A673 (cell line): Measurements from ENCODE around the gene PAQR8. TPM values are rescaled to one million over a fixed set of nuclear protein-coding genes. Genes with fewer than 3 reads are reported as not detected.

Source experiments
- BruUV-seq: library from RNA; stranded (reverse); fragments of 400-500 nt; replicated peaks from 2 replicates; lab custom pipeline; 2021; lab: Mats Ljungman, UMichigan
- CTCF ChIA-PET: fragments of 300-600 bp; sonication (Branson Sonifier 250); formaldehyde crosslinking; loops from one replicate; lab custom pipeline; 2022; ENCODE audit warnings: antibody characterized with exemption; lab: Charles Lee
- POLR2A ChIA-PET: fragments of 300-600 bp; sonication (Branson Sonifier 250); formaldehyde crosslinking; loops from one replicate; lab custom pipeline; 2022; ENCODE audit warnings: antibody characterized with exemption; ENCODE audit not compliant: low non-redundant PET; lab: Charles Lee
- DNase-seq: peaks from one replicate; pipeline ENCODE4 v3.0.0-alpha.2; 2015; ENCODE audit warnings: low spot score
- H3K27ac ChIP-seq: fragments of 200-600 bp; sonication (generic); 2 replicates; pipeline ENCODE4 v1.5.1; 2016; ENCODE audit warnings: mixed run types, low read depth, mild to moderate bottlenecking, mixed read lengths, antibody characterized with exemption, low read length; ENCODE audit not compliant: poor library complexity, severe bottlenecking
- H3K27me3 ChIP-seq: fragments of 200-600 bp; sonication (generic); replicated peaks from 2 replicates; pipeline ENCODE4 v1.6.1; 2017; ENCODE audit warnings: mixed run types, low read depth, mild to moderate bottlenecking, mixed read lengths, antibody characterized with exemption, low read length; ENCODE audit not compliant: insufficient read depth, poor library complexity
- H3K36me3 ChIP-seq: fragments of 200-600 bp; sonication (generic); 2 replicates; pipeline ENCODE4 v1.6.1; 2016; ENCODE audit warnings: mixed run types, mild to moderate bottlenecking, mixed read lengths, antibody characterized with exemption, low read length; ENCODE audit not compliant: insufficient read depth, poor library complexity, severe bottlenecking
- H3K4me1 ChIP-seq: fragments of 200-600 bp; sonication (generic); 2 replicates; pipeline ENCODE4 v1.6.1; 2017; ENCODE audit warnings: mixed run types, mild to moderate bottlenecking, mixed read lengths, antibody characterized with exemption, low read length; ENCODE audit not compliant: insufficient read depth, poor library complexity, severe bottlenecking
- H3K4me3 ChIP-seq: fragments of 200-600 bp; sonication (generic); 2 replicates; pipeline ENCODE4 v1.5.1; 2016; ENCODE audit warnings: low read depth, mixed run types, mild to moderate bottlenecking, mixed read lengths, low read length; ENCODE audit not compliant: poor library complexity, severe bottlenecking
- H3K9me3 ChIP-seq: fragments of 200-600 bp; sonication (generic); 2 replicates; pipeline ENCODE4 v1.6.1; 2016; ENCODE audit warnings: mixed run types, low read depth, mild to moderate bottlenecking, mixed read lengths, antibody characterized with exemption, low read length; ENCODE audit not compliant: poor library complexity, severe bottlenecking
- CTCF ChIP-seq: fragments of 300-800, 200-600 bp; sonication (generic); conservative IDR thresholded peaks from 2 replicates; pipeline ENCODE4 v1.5.1; 2017; ENCODE audit warnings: low read depth, mild to moderate bottlenecking, antibody characterized with exemption, low read length, moderate library complexity, mixed read lengths
- EZH2 ChIP-seq: fragments of 200-600 bp; sonication (generic); IDR thresholded peaks from 2 replicates; pipeline ENCODE4 v1.6.1; 2017; ENCODE audit warnings: borderline replicate concordance, low read depth, mild to moderate bottlenecking, mixed read lengths, antibody characterized with exemption, low read length; ENCODE audit not compliant: poor library complexity, severe bottlenecking
- intact Hi-C: fragments of 100-400 bp; cut with micrococcal nuclease; formaldehyde crosslinking; loops from one replicate; pipeline ENCODE4 v1.10.0; 2022; ENCODE audit not compliant: unreplicated experiment
- total RNA-seq: library from RNA; stranded (reverse); gene quantifications from 2 replicates; pipeline ENCODE4 v1.2.3, GENCODE V29; 2021

Gene PAQR8
- total RNA-seq, 1 experiment from 2014 or later = 1.5 TPM

- H3K27ac ChIP-seq = no peak overlapping the region
- no peaks in the 10 kb centered on the region for H3K36me3 ChIP-seq
- intact Hi-C loops = no loop called here
- H3K27me3 ChIP-seq = no peaks in the 10 kb centered on the region
- BruUV-seq = no TSS peak
- ChIA-PET POLR2A (interaction anchor here (0.6 to 0.7 kb wide), 3 partner anchors 16 to 311 kb away, joined by 4 to 6 read pairs (median 4); no protein-coding TSS in a partner anchor), CTCF (no interaction called here)
- no peak for DNase-seq
- TF ChIP-seq CTCF (no peak), EZH2 (no peak)
- H3K4me3 ChIP-seq = no peak overlapping the region
- H3K9me3 ChIP-seq = no peaks in the 10 kb centered on the region
- no peaks in the 10 kb centered on the region for H3K4me1 ChIP-seq
Measured at GRCh38 chr6:52373151-52373690, 11.3 kb downstream of the PAQR8 start.

GRCh38 chr6:52374247-52374646 lies 12.3 kb downstream of the PAQR8 start:
- H3K4me3 ChIP-seq = no peak overlapping the region
- ChIA-PET CTCF (no interaction called here), POLR2A (no interaction called here)
- no peaks in the 10 kb centered on the region for H3K9me3 ChIP-seq
- no peaks in the 10 kb centered on the region for H3K27me3 ChIP-seq
- no peak for TF ChIP-seq EZH2
- TF ChIP-seq CTCF = no peak
- intact Hi-C loops = no loop called here
- no peaks in the 10 kb centered on the region for H3K4me1 ChIP-seq
- no peaks in the 10 kb centered on the region for H3K36me3 ChIP-seq
- H3K27ac ChIP-seq = no peak overlapping the region
- no TSS peak for BruUV-seq
- DNase-seq = no peak

GRCh38 chr6:52375780-52376556 lies 14.0 kb downstream of the PAQR8 start:
- DNase-seq = no peak
- Histone ChIP-seq H3K36me3 (no peaks in the 10 kb centered on the region), H3K9me3 (no peaks in the 10 kb centered on the region), H3K27me3 (no peaks in the 10 kb centered on the region), H3K4me1 (no peaks in the 10 kb centered on the region), H3K4me3 (no peak overlapping the region), H3K27ac (no peak overlapping the region)
- CTCF ChIA-PET = no interaction called here
- intact Hi-C loops = no loop called here
- BruUV-seq = no TSS peak
- TF ChIP-seq EZH2 = no peak
- TF ChIP-seq CTCF = no peak
- POLR2A ChIA-PET = no interaction called here
